ENCODE results near the gene ZNF425. TPM values are rescaled to one million over a fixed set of nuclear protein-coding genes. Genes with fewer than 3 reads are reported as not detected.

Gene ZNF425, protein sequence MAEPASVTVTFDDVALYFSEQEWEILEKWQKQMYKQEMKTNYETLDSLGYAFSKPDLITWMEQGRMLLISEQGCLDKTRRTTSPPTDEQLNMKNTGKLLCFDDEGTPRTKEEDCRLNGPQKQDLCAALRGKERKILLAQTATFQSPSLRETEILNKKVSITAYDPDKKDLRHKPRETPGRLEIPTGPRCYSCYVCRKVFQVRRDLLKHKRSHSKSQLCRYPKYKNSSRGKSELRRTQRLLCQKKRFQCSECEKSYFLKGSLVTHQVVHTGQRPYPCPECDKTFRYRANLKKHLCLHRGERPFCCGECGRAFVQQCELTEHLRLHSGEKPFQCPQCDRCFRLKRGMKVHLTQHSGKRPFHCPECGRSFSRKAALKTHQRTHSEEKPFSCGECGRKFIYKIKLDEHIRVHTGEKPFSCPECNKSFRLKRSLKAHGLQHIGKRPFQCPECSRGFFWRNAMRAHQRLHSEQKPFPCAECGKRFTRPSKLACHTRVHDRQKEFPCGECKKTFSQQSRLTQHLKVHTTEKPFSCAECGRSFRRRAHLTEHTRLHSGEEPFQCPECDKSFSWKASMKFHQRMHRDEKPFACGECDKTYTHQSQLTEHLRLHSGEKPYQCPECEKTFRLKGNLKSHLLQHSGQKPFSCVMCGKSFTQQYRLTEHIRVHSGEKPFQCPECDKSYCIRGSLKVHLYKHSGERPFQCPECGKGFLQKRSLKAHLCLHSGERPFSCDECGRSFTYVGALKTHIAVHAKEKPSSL
- total RNA-seq = 1 to 10 TPM in 3 of 5 experiments, under 1 TPM in 2; 0.61 to 4.9 (median 1.0) TPM
- polyA plus RNA-seq = 1 to 10 TPM in 1 of 2 donors, under 1 TPM in 1; 0.26 to 2.2 TPM
- 2.0 reads per million, percentile 9 among the genes with 10 or more reads in this experiment for total RNA-seq

DNA sequence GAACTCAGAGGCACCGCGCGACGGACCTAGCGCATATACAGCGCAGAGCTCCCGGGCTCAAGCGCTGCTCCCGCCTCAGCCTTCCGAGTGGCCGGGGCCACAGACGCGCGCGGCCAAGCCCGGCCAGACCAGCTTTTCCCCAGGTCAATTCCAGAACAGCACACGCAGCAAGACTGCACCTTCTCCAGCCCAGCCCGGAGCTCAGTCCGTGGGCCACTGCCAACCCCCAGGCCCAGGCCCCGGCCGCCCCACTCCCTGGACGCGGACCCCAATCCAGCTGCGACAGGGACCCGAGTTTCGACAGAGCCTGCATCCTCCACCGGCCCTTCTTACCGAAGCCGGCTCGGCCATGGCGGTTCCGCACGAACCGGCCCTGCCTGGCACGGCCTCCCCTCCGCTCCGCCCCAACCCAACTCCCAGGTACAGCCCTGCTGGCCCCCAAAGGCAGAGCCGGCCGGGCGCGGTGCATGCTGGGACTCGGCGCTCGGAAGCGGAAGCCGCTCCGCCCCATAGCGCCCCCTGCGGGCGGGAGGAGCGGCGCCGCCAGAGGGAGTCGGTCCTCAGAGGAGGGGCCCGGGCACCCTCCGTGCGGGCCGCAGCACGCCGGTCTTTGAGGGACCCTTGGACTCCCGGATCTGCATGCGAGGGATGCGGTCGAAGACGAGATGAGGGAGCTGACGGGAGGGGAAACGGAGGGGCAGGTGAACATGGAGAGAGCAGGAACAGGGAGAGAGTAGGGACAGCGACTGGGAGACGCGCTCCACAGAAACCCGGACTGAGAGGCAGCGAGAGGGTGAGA, at the start of gene ZNF425:
TSS of gene ZNF425 (minus strand) at position 462 of the 799 bp plus-strand sequence. CDS start at position 351, 111 bp downstream.
- peak within 1 kb of the TSS; percentile 91 for H3K27ac ChIP-seq (ENCODE audit: low read depth, low read length)
- H3K27ac Mint-ChIP-seq = peak within 1 kb of the TSS; percentile 90 to 100 (median 98)
- H3K4me3 ChIP-seq (ENCODE audit: low read length) = peak within 1 kb of the TSS; percentile 99
- peak within 1 kb of the TSS; percentile 91 to 100 (median 100) for H3K4me3 Mint-ChIP-seq
- intact Hi-C loops (cut with micrococcal nuclease) = loop anchor here (1.0 to 10.0 kb wide), 21 partner anchors 21 to 1903 kb away; partner anchors contain the start of genes PDIA4 (in 2 of the 2), ZNF398 (in 2 of the 2), ZNF746 (in 2 of the 2) and ABCB8 (in 1 of the 2)
- DNase-seq (peak; percentile 87 to 98 (median 92)), ATAC-seq (peak; percentile 98)
- POLR2A ChIA-PET = interaction anchor here (0.5 to 3.0 kb wide), 15 partner anchors 10 to 427 kb away, joined by 3 to 65 read pairs (median 4); partner anchors contain the start of genes CUL1, ZNF398, ZNF783 and ZNF786
- peaks cover 19 to 28% (median 22%) of the 10 kb centered on the region in 7 donors for H3K4me1 Mint-ChIP-seq
- H3K36me3 Mint-ChIP-seq = peaks cover 7 to 35% (median 7%) of the 10 kb centered on the region in 5 donors
- H3K9me3 ChIP-seq (ENCODE audit: control insufficient read depth in 2 of 3, low read length in 3 of 3) = peaks cover 0 to 11% (median 6%) of the 10 kb centered on the region in 3 experiments
- CTCF ChIA-PET = interaction anchor here (0.5 to 1.8 kb wide), 6 partner anchors 14 to 184 kb away, joined by 3 to 7 read pairs (median 4); partner anchors contain the start of gene ZNF398
- H3K27me3 ChIP-seq (ENCODE audit: control insufficient read depth in 2 of 2, insufficient read depth in 2 of 2, low read length in 2 of 2) = no peaks in the 10 kb centered on the region
- H3K36me3 ChIP-seq (ENCODE audit: control insufficient read depth in 2 of 3, insufficient read depth in 3 of 3, low read length in 3 of 3) = peaks cover 0 to 19% (median 3%) of the 10 kb centered on the region in 3 experiments
- peaks cover 0 to 8% (median 5%) of the 10 kb centered on the region in 11 donors for H3K9me3 Mint-ChIP-seq
- no peaks in the 10 kb centered on the region for H3K4me1 ChIP-seq (ENCODE audit: control insufficient read depth in 2 of 2, insufficient read depth in 2 of 2, low read length in 2 of 2)
- H3K27me3 Mint-ChIP-seq = no peaks in the 10 kb centered on the region

DNA sequence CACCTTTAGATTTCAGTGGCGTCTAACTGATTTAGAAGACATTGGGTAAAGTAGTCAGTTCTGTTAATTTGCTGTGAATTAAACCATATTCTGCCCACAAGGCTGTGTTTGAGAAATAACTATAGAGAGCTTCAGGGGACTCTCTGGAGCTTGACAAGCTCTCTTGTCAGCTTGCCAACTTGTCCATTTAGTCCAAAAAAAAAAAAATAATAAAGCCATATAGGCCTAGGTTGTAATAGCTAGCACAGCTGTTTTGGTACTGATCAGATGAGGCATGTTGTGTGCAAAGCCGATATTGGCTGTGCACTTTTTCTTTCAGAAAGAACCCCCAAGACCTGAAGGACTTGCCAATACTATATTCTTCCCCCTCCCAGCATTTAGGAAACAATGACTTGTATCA, 49.0 kb upstream of the ZNF425 start:
- H3K9me3 ChIP-seq (ENCODE audit: control insufficient read depth in 2 of 3, low read length in 3 of 3) = no peaks in the 10 kb centered on the region
- POLR2A ChIA-PET = interaction anchor here (0.7 to 0.8 kb wide), 2 partner anchors 244 to 470 kb away, joined by 3 read pairs; no protein-coding TSS in a partner anchor
- Mint-ChIP-seq H3K36me3 (peaks cover 14 to 37% (median 24%) of the 10 kb centered on the region in 5 donors), H3K27ac (no peak overlapping the region), H3K27me3 (no peaks in the 10 kb centered on the region), H3K4me1 (peaks cover 0 to 5% (median 0%) of the 10 kb centered on the region in 7 donors), H3K4me3 (no peak overlapping the region), H3K9me3 (no peaks in the 10 kb centered on the region)
- ATAC-seq = no peak
- CTCF ChIA-PET = no interaction called here
- no peaks in the 10 kb centered on the region for H3K27me3 ChIP-seq (ENCODE audit: control insufficient read depth in 2 of 2, insufficient read depth in 2 of 2, low read length in 2 of 2)
- no peak overlapping the region for H3K27ac ChIP-seq (ENCODE audit: low read depth, low read length)
- peaks cover 7 to 53% (median 18%) of the 10 kb centered on the region in 3 experiments for H3K36me3 ChIP-seq (ENCODE audit: control insufficient read depth in 2 of 3, insufficient read depth in 3 of 3, low read length in 3 of 3)
- intact Hi-C loops (cut with micrococcal nuclease) = no loop called here
- no peak overlapping the region for H3K4me3 ChIP-seq (ENCODE audit: low read length)
- no peaks in the 10 kb centered on the region for H3K4me1 ChIP-seq (ENCODE audit: control insufficient read depth in 2 of 2, insufficient read depth in 2 of 2, low read length in 2 of 2)
- DNase-seq = no peak

DNA sequence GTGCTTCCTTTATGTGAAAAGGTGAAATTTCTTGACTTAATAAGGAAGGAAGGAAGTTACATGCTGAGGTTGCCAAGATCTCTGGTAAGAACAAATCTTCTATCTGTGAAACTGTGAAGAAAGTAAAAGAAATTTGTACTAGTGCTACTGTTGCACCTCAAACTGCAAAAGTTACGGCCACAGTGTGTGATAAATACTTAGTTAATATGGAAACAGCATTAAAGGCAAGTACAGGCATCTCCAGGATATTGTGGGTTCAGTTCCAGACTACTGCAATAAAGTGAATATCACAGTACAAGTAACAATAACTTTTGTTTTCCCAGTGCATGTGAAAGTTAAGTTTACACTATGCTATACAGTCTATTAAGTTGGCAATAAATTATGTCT, 46.4 kb upstream of the ZNF425 start:
- H3K4me1 Mint-ChIP-seq = peaks cover 0 to 5% (median 0%) of the 10 kb centered on the region in 7 donors
- H3K27me3 Mint-ChIP-seq = no peaks in the 10 kb centered on the region
- no peak overlapping the region for H3K4me3 Mint-ChIP-seq
- no peaks in the 10 kb centered on the region for H3K27me3 ChIP-seq (ENCODE audit: control insufficient read depth in 2 of 2, insufficient read depth in 2 of 2, low read length in 2 of 2)
- no peaks in the 10 kb centered on the region for H3K9me3 Mint-ChIP-seq
- POLR2A ChIA-PET = no interaction called here
- H3K4me3 ChIP-seq (ENCODE audit: low read length) = no peak overlapping the region
- H3K4me1 ChIP-seq (ENCODE audit: control insufficient read depth in 2 of 2, insufficient read depth in 2 of 2, low read length in 2 of 2) = no peaks in the 10 kb centered on the region
- peak overlapping the region in 1 of 9 donors; percentile 55 for H3K27ac Mint-ChIP-seq
- peaks cover 12 to 28% (median 17%) of the 10 kb centered on the region in 5 donors for H3K36me3 Mint-ChIP-seq
- no peaks in the 10 kb centered on the region for H3K9me3 ChIP-seq (ENCODE audit: control insufficient read depth in 2 of 3, low read length in 3 of 3)
- H3K36me3 ChIP-seq (ENCODE audit: control insufficient read depth in 2 of 3, insufficient read depth in 3 of 3, low read length in 3 of 3) = peaks cover 0 to 48% (median 18%) of the 10 kb centered on the region in 3 experiments
- DNase-seq = no peak
- CTCF ChIA-PET = no interaction called here
- ATAC-seq = no peak
- intact Hi-C loops (cut with micrococcal nuclease) = no loop called here
- H3K27ac ChIP-seq (ENCODE audit: low read depth, low read length) = no peak overlapping the region

DNA sequence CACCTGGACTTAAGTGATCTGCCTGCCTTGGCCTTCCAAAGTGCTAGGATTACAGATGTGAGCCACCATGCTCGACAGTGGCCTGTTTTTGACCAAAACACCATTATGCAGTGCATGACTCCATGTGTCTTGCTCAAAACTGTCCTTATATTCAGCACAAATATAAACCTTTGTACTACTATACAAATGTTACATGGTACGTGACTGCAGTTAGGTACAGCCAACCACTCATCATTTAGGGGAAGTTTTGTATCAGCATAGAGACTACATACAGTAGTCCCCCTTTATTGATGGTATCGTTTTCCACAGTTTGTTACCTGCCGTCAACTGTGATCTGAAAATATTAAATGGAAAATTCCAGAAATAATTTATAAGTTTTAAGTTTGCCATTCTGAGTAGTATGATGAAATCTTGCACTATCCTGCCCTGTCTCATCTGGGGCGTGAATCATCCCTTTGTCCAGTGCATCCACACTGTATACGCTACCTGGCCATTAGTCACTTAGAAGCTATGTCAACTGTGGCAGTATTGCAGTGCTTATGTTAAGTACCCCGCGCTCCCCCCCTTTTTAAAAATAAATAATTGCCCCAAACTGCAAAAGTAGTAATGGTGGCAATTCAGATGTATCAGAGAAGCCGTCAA, 45.9 kb upstream of the ZNF425 start:
- ATAC-seq = no peak
- CTCF ChIA-PET = no interaction called here
- H3K27ac Mint-ChIP-seq = peak overlapping the region in 1 of 9 donors; percentile 55
- peaks cover 0 to 5% (median 0%) of the 10 kb centered on the region in 7 donors for H3K4me1 Mint-ChIP-seq
- POLR2A ChIA-PET = no interaction called here
- H3K4me3 Mint-ChIP-seq = no peak overlapping the region
- DNase-seq = no peak
- H3K4me3 ChIP-seq (ENCODE audit: low read length) = no peak overlapping the region
- no peaks in the 10 kb centered on the region for H3K9me3 ChIP-seq (ENCODE audit: control insufficient read depth in 2 of 3, low read length in 3 of 3)
- H3K9me3 Mint-ChIP-seq = no peaks in the 10 kb centered on the region
- H3K36me3 Mint-ChIP-seq = peaks cover 8 to 23% (median 12%) of the 10 kb centered on the region in 5 donors
- intact Hi-C loops (cut with micrococcal nuclease) = no loop called here
- H3K36me3 ChIP-seq (ENCODE audit: control insufficient read depth in 2 of 3, insufficient read depth in 3 of 3, low read length in 3 of 3) = peaks cover 0 to 48% (median 21%) of the 10 kb centered on the region in 3 experiments
- no peaks in the 10 kb centered on the region for H3K4me1 ChIP-seq (ENCODE audit: control insufficient read depth in 2 of 2, insufficient read depth in 2 of 2, low read length in 2 of 2)
- no peaks in the 10 kb centered on the region for H3K27me3 Mint-ChIP-seq
- no peak overlapping the region for H3K27ac ChIP-seq (ENCODE audit: low read depth, low read length)
- no peaks in the 10 kb centered on the region for H3K27me3 ChIP-seq (ENCODE audit: control insufficient read depth in 2 of 2, insufficient read depth in 2 of 2, low read length in 2 of 2)

DNA sequence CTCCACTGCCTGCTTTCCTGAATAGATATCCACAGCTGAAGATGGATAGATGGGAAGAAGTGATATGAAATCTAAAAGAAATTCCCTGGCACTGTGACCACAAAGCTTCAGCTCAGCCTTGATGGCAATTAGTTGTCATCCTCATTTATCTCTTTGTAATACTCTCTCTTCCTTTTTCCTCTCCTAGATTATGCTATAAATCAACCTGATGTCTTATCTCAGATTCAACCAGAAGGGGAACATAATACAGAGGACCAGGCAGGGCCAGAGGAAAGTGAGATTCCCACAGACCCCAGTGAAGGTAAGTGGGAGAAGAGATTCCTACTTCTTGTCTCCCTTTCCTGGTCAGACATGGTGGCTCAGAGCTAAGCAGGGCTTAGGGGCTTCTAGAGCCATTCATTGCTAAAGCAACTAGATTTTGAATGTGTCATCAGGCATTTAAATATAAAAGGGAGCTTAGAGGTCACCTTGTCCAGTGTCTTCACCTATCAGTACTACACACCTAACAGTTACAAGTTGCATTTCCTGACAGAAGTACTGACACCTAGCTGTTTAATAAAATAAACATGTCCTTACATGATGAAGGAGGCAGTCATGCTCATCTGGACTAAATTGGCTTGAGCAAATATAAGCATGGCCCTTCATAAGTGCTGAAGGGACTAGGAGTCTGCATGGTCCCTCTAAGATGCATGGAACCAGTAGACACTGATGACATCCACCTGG, 40.7 kb upstream of the ZNF425 start:
- peak overlapping the region in 2 of 9 donors; percentile 20 to 29 for H3K27ac Mint-ChIP-seq
- ChIA-PET POLR2A (interaction anchor here (1.1 to 1.3 kb wide), 2 partner anchors 20 to 41 kb away, joined by 3 to 5 read pairs; partner anchors contain the start of genes ZNF398 and ZNF425), CTCF (interaction anchor here (0.6 kb wide), 1 partner anchor 225 kb away, joined by 3 read pairs; no protein-coding TSS in a partner anchor)
- Histone ChIP-seq H3K27me3 (ENCODE audit: control insufficient read depth in 2 of 2, insufficient read depth in 2 of 2, low read length in 2 of 2) (no peaks in the 10 kb centered on the region), H3K36me3 (ENCODE audit: control insufficient read depth in 2 of 3, insufficient read depth in 3 of 3, low read length in 3 of 3) (peaks cover 0 to 57% (median 20%) of the 10 kb centered on the region in 3 experiments), H3K4me3 (ENCODE audit: low read length) (no peak overlapping the region), H3K9me3 (ENCODE audit: control insufficient read depth in 2 of 3, low read length in 3 of 3) (no peaks in the 10 kb centered on the region), H3K27ac (ENCODE audit: low read depth, low read length) (no peak overlapping the region), H3K4me1 (ENCODE audit: control insufficient read depth in 2 of 2, insufficient read depth in 2 of 2, low read length in 2 of 2) (no peaks in the 10 kb centered on the region)
- H3K36me3 Mint-ChIP-seq = peaks cover 0 to 21% (median 11%) of the 10 kb centered on the region in 5 donors
- H3K4me1 Mint-ChIP-seq = peaks cover 0 to 8% (median 0%) of the 10 kb centered on the region in 7 donors
- no peak for ATAC-seq
- DNase-seq = no peak
- intact Hi-C loops (cut with micrococcal nuclease) = no loop called here
- no peak overlapping the region for H3K4me3 Mint-ChIP-seq
- no peaks in the 10 kb centered on the region for H3K27me3 Mint-ChIP-seq
- no peaks in the 10 kb centered on the region for H3K9me3 Mint-ChIP-seq

Data from naive thymus-derived CD4-positive, alpha-beta T cell (primary cell).